ENCODE results near the gene GPS1.

Gene GPS1

GRCh38 chr17:82083533-82084359 is 32.0 kb downstream of the GPS1 start:
- TF ChIP-seq, protein P1, sequence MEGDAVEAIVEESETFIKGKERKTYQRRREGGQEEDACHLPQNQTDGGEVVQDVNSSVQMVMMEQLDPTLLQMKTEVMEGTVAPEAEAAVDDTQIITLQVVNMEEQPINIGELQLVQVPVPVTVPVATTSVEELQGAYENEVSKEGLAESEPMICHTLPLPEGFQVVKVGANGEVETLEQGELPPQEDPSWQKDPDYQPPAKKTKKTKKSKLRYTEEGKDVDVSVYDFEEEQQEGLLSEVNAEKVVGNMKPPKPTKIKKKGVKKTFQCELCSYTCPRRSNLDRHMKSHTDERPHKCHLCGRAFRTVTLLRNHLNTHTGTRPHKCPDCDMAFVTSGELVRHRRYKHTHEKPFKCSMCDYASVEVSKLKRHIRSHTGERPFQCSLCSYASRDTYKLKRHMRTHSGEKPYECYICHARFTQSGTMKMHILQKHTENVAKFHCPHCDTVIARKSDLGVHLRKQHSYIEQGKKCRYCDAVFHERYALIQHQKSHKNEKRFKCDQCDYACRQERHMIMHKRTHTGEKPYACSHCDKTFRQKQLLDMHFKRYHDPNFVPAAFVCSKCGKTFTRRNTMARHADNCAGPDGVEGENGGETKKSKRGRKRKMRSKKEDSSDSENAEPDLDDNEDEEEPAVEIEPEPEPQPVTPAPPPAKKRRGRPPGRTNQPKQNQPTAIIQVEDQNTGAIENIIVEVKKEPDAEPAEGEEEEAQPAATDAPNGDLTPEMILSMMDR (IDR thresholded peaks at IDR 0.05; ENCODE audit: low read depth, low read length): no peak
- DNase-seq (ENCODE audit: extremely low read depth, low read depth): no peak

DNA sequence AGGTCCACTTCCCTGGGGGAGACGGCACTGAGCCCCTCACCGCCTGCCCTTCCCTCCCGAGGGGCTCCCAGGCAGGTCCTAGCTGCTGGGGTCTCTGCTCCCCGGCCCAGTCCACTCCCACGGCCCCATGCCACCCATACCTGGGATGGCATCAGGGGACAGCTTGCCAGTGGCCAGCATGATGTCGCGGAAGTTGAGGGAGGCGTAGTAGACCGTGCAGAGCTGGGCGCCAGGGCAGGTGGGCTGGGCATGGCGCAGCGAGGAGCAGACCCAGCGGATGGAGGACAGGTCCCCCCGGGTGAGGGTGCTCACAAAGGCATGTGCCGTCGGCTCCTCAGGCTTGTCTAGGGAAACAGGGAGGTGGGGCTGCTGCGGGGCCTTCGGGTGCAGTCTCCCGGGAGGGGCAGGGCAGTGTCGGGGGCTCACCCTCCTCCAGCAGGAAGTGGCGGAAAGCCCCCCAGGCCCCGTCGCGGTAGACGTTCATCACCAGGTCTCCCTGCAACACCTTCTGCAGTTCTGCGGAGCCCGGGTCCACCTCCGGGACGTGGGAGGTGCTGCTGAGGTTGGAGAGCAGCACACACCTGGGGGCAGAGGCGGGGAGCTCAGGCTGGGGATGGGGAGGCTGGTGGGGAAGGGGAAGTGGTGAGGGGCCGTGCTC is 32.8 kb downstream of the GPS1 start:
- DNase-seq (ENCODE audit: extremely low read depth, low read depth): no peak
- TF ChIP-seq, protein P1 (IDR thresholded peaks at IDR 0.05; ENCODE audit: low read depth, low read length): no peak

- TF ChIP-seq, protein P1 (IDR thresholded peaks at IDR 0.05; ENCODE audit: low read depth, low read length): no peak
- no peak for DNase-seq (ENCODE audit: extremely low read depth, low read depth)
Measured at GRCh38 chr17:82085031-82085861, 33.5 kb downstream of the GPS1 start.

DNA sequence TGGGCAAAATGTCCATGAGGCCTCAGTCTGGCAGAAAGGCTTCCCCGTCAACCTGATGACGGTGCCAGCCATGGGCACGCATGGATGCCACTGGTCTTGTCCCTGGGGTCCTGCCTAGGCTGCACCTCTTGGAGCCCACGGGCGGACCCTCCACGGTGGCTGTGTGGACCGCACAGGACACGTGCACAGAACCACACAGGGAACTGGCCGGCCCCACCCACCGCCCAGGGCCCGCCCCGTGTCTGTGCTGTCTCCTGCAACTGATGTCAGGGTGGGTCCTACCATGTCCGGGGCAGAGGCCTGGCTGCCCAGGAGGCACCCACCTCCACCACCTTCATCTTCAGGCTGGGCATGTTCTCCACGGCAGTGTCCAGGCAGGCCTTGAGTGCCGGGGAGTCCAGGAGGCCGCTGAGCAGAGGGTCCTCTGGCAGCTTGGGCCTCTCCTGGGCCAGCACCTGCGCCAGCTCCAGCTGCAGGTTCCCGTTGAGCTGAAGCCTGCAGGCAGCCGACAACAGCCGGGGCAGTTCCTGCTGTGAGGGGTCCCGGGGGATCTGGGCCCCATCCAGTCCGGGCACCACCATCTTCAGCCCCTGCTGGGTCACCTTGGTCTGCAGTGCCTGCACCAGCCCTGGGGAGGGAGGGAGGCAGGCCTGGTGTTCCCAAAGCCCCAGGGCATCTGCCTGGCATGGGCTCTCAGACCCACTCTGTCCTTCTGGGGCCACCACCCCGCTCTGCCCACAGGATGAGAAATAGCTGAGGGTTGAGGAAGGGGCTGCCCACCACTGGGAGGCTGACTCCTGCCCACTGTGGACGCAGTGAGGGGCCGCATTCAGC is 34.5 kb downstream of the GPS1 start:
- TF ChIP-seq, protein P1 (IDR thresholded peaks at IDR 0.05; ENCODE audit: low read depth, low read length): no peak
- DNase-seq (ENCODE audit: extremely low read depth, low read depth): no peak

GRCh38 chr17:82086941-82087906 is 35.5 kb downstream of the GPS1 start:
- no peak for DNase-seq (ENCODE audit: extremely low read depth, low read depth)
- TF ChIP-seq, protein P1 (IDR thresholded peaks at IDR 0.05; ENCODE audit: low read depth, low read length): no peak
